HepG2 (cell line): ENCODE data around the gene TNXB. TPM values are rescaled to one million over a fixed set of nuclear protein-coding genes. Genes with fewer than 3 reads are reported as not detected.

Experiments used
- ATAC-seq: fragments of 200-7000 bp; cut with Tn5 transposase; 3 replicates; pipeline ENCODE4 v1.9.1; 2020; ENCODE audit warnings: mild to moderate bottlenecking, moderate library complexity
- BruUV-seq: library from RNA; stranded (reverse); fragments of 400-500 nt; replicated peaks from 2 replicates; lab custom pipeline; 2021; lab: Mats Ljungman, UMichigan
- CTCF ChIA-PET: fragments of 300-600 bp; formaldehyde crosslinking; extraction: SDS; loops from one replicate; lab custom pipeline; 2021; ENCODE audit warnings: low total read pairs, inconsistent platforms, low intra/inter-chr PET ratio; lab: Yijun Ruan, JAX
- POLR2A ChIA-PET: fragments of 350-600 bp; sonication (Branson Sonifier 250); formaldehyde crosslinking; loops from one replicate; lab custom pipeline; 2020; ENCODE audit warnings: antibody characterized with exemption, inconsistent platforms; lab: Yijun Ruan, JAX
- DNase-seq: peaks from one replicate; pipeline ENCODE4 v3.0.0-alpha.2; 2015; ENCODE audit warnings: low spot score
- FAIRE-seq: peaks from 3 replicates; lab custom pipeline; 2011; peaks lifted over from hg19 to GRCh38; lab: Jason Lieb, UNC
- H2AFZ ChIP-seq: one replicate; pipeline ENCODE4 v1.6.1; 2011; ENCODE audit warnings: low read length, inconsistent platforms
- H3K27ac ChIP-seq: fragments of 300-600 bp; 3 replicates; pipeline ENCODE4 v1.8.0; 2011; ENCODE audit warnings: mixed run types, mild to moderate bottlenecking, mixed read lengths, low read length, inconsistent platforms; ENCODE audit not compliant: insufficient read depth; ENCODE audit errors: extremely low read length
- H3K27me3 ChIP-seq, 2 experiments: fragments of 200-600 bp in 1 of 2; 2 replicates in 1 of 2; 3 replicates in 1 of 2; pipeline versions ENCODE4 v1.6.0 to v1.8.0; 2011; ENCODE audit warnings: low read length in 2 of 2, mild to moderate bottlenecking in 2 of 2, moderate library complexity in 2 of 2, inconsistent platforms in 1 of 2; ENCODE audit not compliant: insufficient read depth in 2 of 2, control insufficient read depth in 1 of 2
- H3K36me3 ChIP-seq, 2 experiments: fragments of 200-600 bp in 1 of 2; replicated peaks in 1 of 2; 2 replicates in 1 of 2; 3 replicates in 1 of 2; pipeline versions ENCODE4 v1.5.1 to v1.8.0; 2011; ENCODE audit warnings: low read length in 2 of 2, inconsistent platforms in 1 of 2; ENCODE audit not compliant: insufficient read depth in 2 of 2, control insufficient read depth in 1 of 2
- H3K4me1 ChIP-seq: 2 replicates; pipeline ENCODE4 v1.5.1; 2012; ENCODE audit warnings: low read length, inconsistent platforms; ENCODE audit not compliant: insufficient read depth
- H3K4me2 ChIP-seq: 2 replicates; pipeline ENCODE4 v1.6.0; 2011; ENCODE audit warnings: low read depth, low read length, inconsistent platforms
- H3K4me3 ChIP-seq, 3 experiments: fragments of 200-600 bp in 1 of 3; sonication (generic), shearing (Covaris generic) in 1 of 3; replicated peaks in 1 of 3; 2 replicates each; pipeline ENCODE4 v1.5.1; 2011 to 2016; ENCODE audit warnings: low read length in 3 of 3, inconsistent platforms in 2 of 3, low read depth in 2 of 3, mild to moderate bottlenecking in 2 of 3, control low read depth in 1 of 3, mixed read lengths in 1 of 3; ENCODE audit not compliant: insufficient read depth in 1 of 3
- H3K79me2 ChIP-seq: one replicate; pipeline ENCODE4 v1.6.1; 2011; ENCODE audit warnings: low read length, inconsistent platforms; ENCODE audit not compliant: insufficient read depth
- H3K9ac ChIP-seq: 2 replicates; pipeline ENCODE4 v1.6.0; 2011; ENCODE audit warnings: mild to moderate bottlenecking, low read depth, low read length, inconsistent platforms; ENCODE audit not compliant: insufficient read depth
- H3K9me3 ChIP-seq: 2 replicates; pipeline ENCODE4 v1.5.1; 2012; ENCODE audit warnings: mild to moderate bottlenecking, low read length
- H4K20me1 ChIP-seq: 2 replicates; pipeline ENCODE4 v1.6.0; 2011; ENCODE audit warnings: inconsistent platforms, mild to moderate bottlenecking, low read length, moderate library complexity; ENCODE audit not compliant: insufficient read depth
- AHDC1 ChIP-seq: sonication (generic); formaldehyde crosslinking; IDR thresholded peaks from 2 replicates; pipeline ENCODE4 v1.5.1; 2020; ENCODE audit warnings: mild to moderate bottlenecking, missing genetic modification reagents, borderline replicate concordance
- ATAD3A ChIP-seq: sonication (generic); formaldehyde crosslinking; IDR thresholded peaks from 2 replicates; pipeline ENCODE4 v1.4.0; 2020; ENCODE audit warnings: missing genetic modification reagents
- NCOA2 ChIP-seq: sonication (generic); formaldehyde crosslinking; IDR thresholded peaks from 2 replicates; pipeline ENCODE4 v1.8.0; 2022; ENCODE audit warnings: inconsistent platforms
- NFE2 ChIP-seq: sonication (generic); formaldehyde crosslinking; IDR thresholded peaks from 2 replicates; pipeline ENCODE4 v1.4.0; 2020; ENCODE audit warnings: missing genetic modification reagents
- NPAS2 ChIP-seq: sonication (generic); formaldehyde crosslinking; IDR thresholded peaks from 2 replicates; pipeline ENCODE4 v1.8.0; 2022; ENCODE audit warnings: mild to moderate bottlenecking, missing genetic modification reagents, borderline replicate concordance
- RELA ChIP-seq: sonication (generic); formaldehyde crosslinking; IDR thresholded peaks from 2 replicates; pipeline ENCODE4 v1.4.0; 2020; ENCODE audit warnings: missing genetic modification reagents
- SALL1 ChIP-seq: sonication (generic); formaldehyde crosslinking; IDR thresholded peaks from 2 replicates; pipeline ENCODE4 v1.8.0; 2022; ENCODE audit warnings: mild to moderate bottlenecking, missing genetic modification reagents
- TCF7L2 ChIP-seq: IDR thresholded peaks from 2 replicates; pipeline ENCODE4 v1.6.1; 2011; ENCODE audit warnings: mild to moderate bottlenecking, low read depth, low read length, moderate library complexity
- THAP11 ChIP-seq: IDR thresholded peaks from 2 replicates; pipeline ENCODE4 v1.6.1; 2016; ENCODE audit warnings: missing biosample characterization, missing genetic modification reagents
- ZNF230 ChIP-seq: sonication (generic); formaldehyde crosslinking; IDR thresholded peaks from 2 replicates; pipeline ENCODE4 v1.4.0; 2020; ENCODE audit warnings: mild to moderate bottlenecking, missing genetic modification reagents
- ZNF260 ChIP-seq: sonication (generic); formaldehyde crosslinking; IDR thresholded peaks from 2 replicates; pipeline ENCODE4 v1.4.0; 2020; ENCODE audit warnings: missing genetic modification reagents, low read depth, mild to moderate bottlenecking, borderline replicate concordance
- ZNF770 ChIP-seq: sonication (generic); formaldehyde crosslinking; IDR thresholded peaks from 2 replicates; pipeline ENCODE4 v1.5.0; 2020; ENCODE audit warnings: mild to moderate bottlenecking, missing genetic modification reagents
- WGBS: methylation state at CpG from one replicate; pipeline ENCODE4 v1.1.6; 2017; ENCODE audit warnings: low lambda C conversion rate; 5-methylcytosine and 5-hydroxymethylcytosine counted together
- in situ Hi-C: cut with HindIII; loops from 2 replicates; pipeline ENCODE4 v1.10.0; 2017; ENCODE audit warnings: low pct_unique_long_range_greater_than_20kb; ENCODE audit not compliant: extremely low pct_ligation_motif_present
- intact Hi-C: fragments of 100-400 bp; cut with micrococcal nuclease; formaldehyde crosslinking; loops from one replicate; pipeline ENCODE4 v1.10.0; 2022; ENCODE audit not compliant: unreplicated experiment
- polyA plus RNA-seq, 8 experiments: library from polyadenylated mRNA; depleted of rRNA in 3 of 8; stranded (reverse) in 7 of 8; unstranded in 1 of 8; fragments of >200 nt; fragmentation: Illumina TruSeq in 4 of 8; extraction: Trizol in 4 of 8; gene quantifications; 2 replicates each; pipeline versions ENCODE4 v1.2.1 to v1.2.3, GENCODE V29; 2011 to 2016; ENCODE audit warnings: low read depth in 4 of 8, missing spikeins in 1 of 8, mixed read lengths in 1 of 8; ENCODE audit not compliant: insufficient read depth in 1 of 8
- total RNA-seq, 5 experiments: library from RNA; depleted of rRNA; stranded (reverse); fragments of >200 nt; fragmentation: Illumina TruSeq; extraction: Trizol; gene quantifications; 2 replicates each; pipeline ENCODE4 v1.2.3, GENCODE V29; 2016; ENCODE audit warnings: low read depth in 1 of 5
- TF ChIP-seq, protein P1 (sequence below): sonication (generic); formaldehyde crosslinking; IDR thresholded peaks from 2 replicates; pipeline ENCODE4 v1.4.0; 2020; ENCODE audit warnings: missing genetic modification reagents, borderline replicate concordance
- TF ChIP-seq, protein P2 (sequence below): IDR thresholded peaks from 2 replicates; pipeline ENCODE4 v1.6.1; 2016; ENCODE audit warnings: missing biosample characterization, missing genetic modification reagents, low read depth

TNXB gene
- total and polyA plus RNA-seq, 2 of the 13 experiments (the other 11 are each of a cell fraction or from before 2014, with no cell fraction given) = 1.6 to 2.7 TPM

- intact Hi-C loops = no loop called here
- no peak overlapping the region for H2AFZ ChIP-seq
- no peaks in the 10 kb centered on the region for H3K36me3 ChIP-seq
- CTCF ChIA-PET = no interaction called here
- no peaks in the 10 kb centered on the region for H3K79me2 ChIP-seq
- ATAC-seq = peak; percentile 11; the same call in 2 of the 3 replicates
- 36% methylated on average over 7 of the region's 17 CpGs for WGBS
- no peaks in the 10 kb centered on the region for H3K9me3 ChIP-seq
- H3K27me3 ChIP-seq = peaks cover 23 to 82% of the 10 kb centered on the region in 2 experiments
- H3K4me2 ChIP-seq = no peak overlapping the region
- H4K20me1 ChIP-seq = 0 out of 2 replicates have a peak, but pooled peaks cover 4% of the 10 kb centered on the region
- POLR2A ChIA-PET = no interaction called here
- DNase-seq = no peak
- no peak for FAIRE-seq
- H3K9ac ChIP-seq = no peak overlapping the region
- H3K27ac ChIP-seq = no peak overlapping the region
- H3K4me3 ChIP-seq = no peak overlapping the region
- H3K4me1 ChIP-seq = no peaks in the 10 kb centered on the region
- in situ Hi-C loops = no loop called here
- BruUV-seq = no TSS peak
- no peak for TF ChIP-seq ZNF230 (CRISPR knock-in tag)
- TF ChIP-seq, protein P1, sequence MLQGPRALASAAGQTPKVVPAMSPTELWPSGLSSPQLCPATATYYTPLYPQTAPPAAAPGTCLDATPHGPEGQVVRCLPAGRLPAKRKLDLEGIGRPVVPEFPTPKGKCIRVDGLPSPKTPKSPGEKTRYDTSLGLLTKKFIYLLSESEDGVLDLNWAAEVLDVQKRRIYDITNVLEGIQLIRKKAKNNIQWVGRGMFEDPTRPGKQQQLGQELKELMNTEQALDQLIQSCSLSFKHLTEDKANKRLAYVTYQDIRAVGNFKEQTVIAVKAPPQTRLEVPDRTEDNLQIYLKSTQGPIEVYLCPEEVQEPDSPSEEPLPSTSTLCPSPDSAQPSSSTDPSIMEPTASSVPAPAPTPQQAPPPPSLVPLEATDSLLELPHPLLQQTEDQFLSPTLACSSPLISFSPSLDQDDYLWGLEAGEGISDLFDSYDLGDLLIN = no peak
- TF ChIP-seq TCF7L2 = no peak
- TF ChIP-seq ZNF260 (CRISPR knock-in tag) = no peak
- no peak for TF ChIP-seq SALL1 (CRISPR knock-in tag)
- no peak for TF ChIP-seq AHDC1 (CRISPR knock-in tag)
- no peak for TF ChIP-seq RELA (CRISPR knock-in tag)
- no peak for TF ChIP-seq NPAS2 (CRISPR knock-in tag)
- TF ChIP-seq ZNF770 = no peak
- TF ChIP-seq, protein P2, sequence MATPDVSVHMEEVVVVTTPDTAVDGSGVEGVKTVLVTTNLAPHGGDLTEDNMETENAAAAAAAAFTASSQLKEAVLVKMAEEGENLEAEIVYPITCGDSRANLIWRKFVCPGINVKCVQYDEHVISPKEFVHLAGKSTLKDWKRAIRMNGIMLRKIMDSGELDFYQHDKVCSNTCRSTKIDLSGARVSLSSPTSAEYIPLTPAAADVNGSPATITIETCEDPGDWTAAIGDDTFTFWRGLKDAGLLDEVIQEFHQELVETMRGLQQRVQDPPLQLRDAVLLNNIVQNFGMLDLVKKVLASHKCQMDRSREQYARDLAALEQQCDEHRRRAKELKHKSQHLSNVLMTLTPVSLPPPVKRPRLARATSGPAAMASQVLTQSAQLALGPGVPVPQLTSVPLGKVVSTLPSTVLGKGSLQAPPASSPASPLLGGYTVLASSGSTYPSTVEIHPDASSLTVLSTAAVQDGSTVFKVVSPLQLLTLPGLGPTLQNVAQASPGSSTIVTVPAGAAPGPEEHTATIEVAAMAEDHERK = no peak
- TF ChIP-seq THAP11 (CRISPR knock-in tag) = no peak
- no peak for TF ChIP-seq ATAD3A (CRISPR knock-in tag)
- TF ChIP-seq NFE2 (CRISPR knock-in tag) = no peak
- no peak for TF ChIP-seq NCOA2 (CRISPR knock-in tag)
These were observed 39.7 kb downstream of the TNXB start for GRCh38 chr6:32069460-32069859.
